A673 (cell line): ENCODE results near the gene UMODL1.

Experiments used
- EZH2 ChIP-seq: fragments of 200-600 bp; sonication (generic); IDR thresholded peaks from 2 replicates; pipeline ENCODE4 v1.6.1; 2017; ENCODE audit warnings: borderline replicate concordance, low read depth, mild to moderate bottlenecking, mixed read lengths, antibody characterized with exemption, low read length; ENCODE audit not compliant: poor library complexity, severe bottlenecking
- TF ChIP-seq, protein P1 (sequence below): fragments of 300-800, 200-600 bp; sonication (generic); conservative IDR thresholded peaks from 2 replicates; pipeline ENCODE4 v1.5.1; 2017; ENCODE audit warnings: low read depth, mild to moderate bottlenecking, antibody characterized with exemption, low read length, moderate library complexity, mixed read lengths

DNA sequence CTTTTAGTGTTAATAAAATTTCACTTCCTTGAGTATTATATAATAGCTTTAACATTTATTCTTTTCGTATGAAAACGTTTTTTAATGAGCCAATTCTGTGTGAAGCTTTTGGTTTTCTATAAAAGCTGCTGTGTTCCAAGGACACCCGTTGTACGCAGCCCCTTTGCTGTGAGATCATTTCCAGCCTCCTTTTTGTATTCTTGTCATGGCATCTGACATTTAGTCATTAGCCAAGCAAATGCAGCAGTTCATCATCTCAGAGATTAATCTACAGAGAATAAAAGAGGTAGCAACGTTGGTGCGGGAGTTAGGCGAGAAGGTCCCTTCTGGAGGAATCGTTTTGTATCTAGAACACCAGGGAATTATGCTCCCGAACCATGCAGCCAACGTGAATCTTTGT, 1.3 kb upstream of the UMODL1 start:
- TF ChIP-seq, protein P1, sequence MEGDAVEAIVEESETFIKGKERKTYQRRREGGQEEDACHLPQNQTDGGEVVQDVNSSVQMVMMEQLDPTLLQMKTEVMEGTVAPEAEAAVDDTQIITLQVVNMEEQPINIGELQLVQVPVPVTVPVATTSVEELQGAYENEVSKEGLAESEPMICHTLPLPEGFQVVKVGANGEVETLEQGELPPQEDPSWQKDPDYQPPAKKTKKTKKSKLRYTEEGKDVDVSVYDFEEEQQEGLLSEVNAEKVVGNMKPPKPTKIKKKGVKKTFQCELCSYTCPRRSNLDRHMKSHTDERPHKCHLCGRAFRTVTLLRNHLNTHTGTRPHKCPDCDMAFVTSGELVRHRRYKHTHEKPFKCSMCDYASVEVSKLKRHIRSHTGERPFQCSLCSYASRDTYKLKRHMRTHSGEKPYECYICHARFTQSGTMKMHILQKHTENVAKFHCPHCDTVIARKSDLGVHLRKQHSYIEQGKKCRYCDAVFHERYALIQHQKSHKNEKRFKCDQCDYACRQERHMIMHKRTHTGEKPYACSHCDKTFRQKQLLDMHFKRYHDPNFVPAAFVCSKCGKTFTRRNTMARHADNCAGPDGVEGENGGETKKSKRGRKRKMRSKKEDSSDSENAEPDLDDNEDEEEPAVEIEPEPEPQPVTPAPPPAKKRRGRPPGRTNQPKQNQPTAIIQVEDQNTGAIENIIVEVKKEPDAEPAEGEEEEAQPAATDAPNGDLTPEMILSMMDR: no peak
- no peak for TF ChIP-seq EZH2
